ENCODE results near the gene ITGA2.
"Not testable (repeated sequence)": the region's sequence is repeated elsewhere in the genome, so short reads cannot be mapped to it uniquely, and the experiment has no call there.

Gene ITGA2

DNA sequence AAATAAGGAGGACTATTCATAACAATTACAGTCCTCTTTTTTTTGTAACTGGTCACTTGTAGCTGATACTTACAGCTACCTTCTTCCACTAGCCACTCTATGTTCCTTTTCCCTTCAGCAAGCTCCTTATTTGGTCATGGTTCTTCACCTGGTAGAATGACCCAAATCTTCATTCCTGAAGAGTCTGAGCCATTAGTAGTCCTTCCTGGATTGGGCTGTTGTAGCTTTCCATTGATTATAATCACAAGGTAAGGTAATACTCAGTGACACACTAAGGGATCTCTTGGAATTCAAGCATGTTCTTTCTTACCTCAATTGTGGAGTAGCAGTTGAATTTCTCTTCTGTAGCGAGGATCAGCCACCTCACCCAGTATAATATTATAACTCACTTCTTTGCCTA is 25.5 kb upstream of the ITGA2 start:
- in situ Hi-C loops (cut with MboI; ENCODE audit: low pct_unique_long_range_greater_than_20kb, low sequenced_read_pairs, unreplicated experiment), result no loop called here
- no peak for DNase-seq (ENCODE audit: low spot score)
- TF ChIP-seq, protein P1, sequence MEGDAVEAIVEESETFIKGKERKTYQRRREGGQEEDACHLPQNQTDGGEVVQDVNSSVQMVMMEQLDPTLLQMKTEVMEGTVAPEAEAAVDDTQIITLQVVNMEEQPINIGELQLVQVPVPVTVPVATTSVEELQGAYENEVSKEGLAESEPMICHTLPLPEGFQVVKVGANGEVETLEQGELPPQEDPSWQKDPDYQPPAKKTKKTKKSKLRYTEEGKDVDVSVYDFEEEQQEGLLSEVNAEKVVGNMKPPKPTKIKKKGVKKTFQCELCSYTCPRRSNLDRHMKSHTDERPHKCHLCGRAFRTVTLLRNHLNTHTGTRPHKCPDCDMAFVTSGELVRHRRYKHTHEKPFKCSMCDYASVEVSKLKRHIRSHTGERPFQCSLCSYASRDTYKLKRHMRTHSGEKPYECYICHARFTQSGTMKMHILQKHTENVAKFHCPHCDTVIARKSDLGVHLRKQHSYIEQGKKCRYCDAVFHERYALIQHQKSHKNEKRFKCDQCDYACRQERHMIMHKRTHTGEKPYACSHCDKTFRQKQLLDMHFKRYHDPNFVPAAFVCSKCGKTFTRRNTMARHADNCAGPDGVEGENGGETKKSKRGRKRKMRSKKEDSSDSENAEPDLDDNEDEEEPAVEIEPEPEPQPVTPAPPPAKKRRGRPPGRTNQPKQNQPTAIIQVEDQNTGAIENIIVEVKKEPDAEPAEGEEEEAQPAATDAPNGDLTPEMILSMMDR (IDR thresholded peaks at IDR 0.05; ENCODE audit: extremely low read depth, insufficient read depth, missing control alignments), result no peak

DNA sequence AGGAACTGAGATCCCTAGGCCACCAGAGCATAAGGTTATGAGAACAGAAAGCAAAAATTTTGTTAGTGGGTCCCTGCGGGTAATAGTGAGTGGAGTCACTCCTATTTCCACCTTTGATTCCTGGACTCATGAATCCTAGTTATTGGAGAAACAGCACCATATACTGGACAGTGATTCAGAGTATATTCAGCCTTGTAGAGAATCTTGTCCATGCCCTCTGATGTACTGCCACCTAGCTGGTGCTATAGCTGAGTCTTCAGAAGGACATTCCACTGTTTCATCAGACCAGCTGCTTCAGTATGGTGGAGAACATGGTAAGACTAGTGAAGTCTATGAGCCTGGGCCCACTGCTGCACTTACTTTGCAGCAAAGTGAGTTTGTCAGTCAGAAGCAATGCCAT is 25.0 kb upstream of the ITGA2 start:
- DNase-seq (ENCODE audit: low spot score), result no peak
- in situ Hi-C loops (cut with MboI; ENCODE audit: low pct_unique_long_range_greater_than_20kb, low sequenced_read_pairs, unreplicated experiment), result no loop called here
- TF ChIP-seq, protein P1 (IDR thresholded peaks at IDR 0.05; ENCODE audit: extremely low read depth, insufficient read depth, missing control alignments), result no peak

DNA sequence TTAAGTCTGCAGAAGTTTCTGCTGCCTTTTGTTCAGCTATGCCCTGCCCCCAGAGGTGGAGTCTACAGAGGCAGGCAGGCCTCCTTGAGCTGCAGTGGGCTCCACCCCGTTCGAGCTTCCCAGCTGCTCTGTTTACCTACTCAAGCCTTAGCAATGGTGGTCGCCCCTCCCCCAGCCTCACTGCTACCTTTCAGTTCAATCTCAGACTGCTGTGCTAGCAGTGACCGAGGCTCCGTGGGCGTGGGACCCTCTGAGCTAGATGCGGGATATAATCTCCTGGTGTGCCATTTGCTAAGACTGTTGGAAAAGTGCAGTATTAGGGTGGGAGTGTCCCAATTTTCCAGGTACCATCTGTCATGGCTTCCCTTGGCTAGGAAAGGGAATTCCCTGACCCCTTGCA is 13.0 kb upstream of the ITGA2 start:
- in situ Hi-C loops (cut with MboI; ENCODE audit: low pct_unique_long_range_greater_than_20kb, low sequenced_read_pairs, unreplicated experiment); DNase-seq (ENCODE audit: low spot score): not testable (repeated sequence)

DNA sequence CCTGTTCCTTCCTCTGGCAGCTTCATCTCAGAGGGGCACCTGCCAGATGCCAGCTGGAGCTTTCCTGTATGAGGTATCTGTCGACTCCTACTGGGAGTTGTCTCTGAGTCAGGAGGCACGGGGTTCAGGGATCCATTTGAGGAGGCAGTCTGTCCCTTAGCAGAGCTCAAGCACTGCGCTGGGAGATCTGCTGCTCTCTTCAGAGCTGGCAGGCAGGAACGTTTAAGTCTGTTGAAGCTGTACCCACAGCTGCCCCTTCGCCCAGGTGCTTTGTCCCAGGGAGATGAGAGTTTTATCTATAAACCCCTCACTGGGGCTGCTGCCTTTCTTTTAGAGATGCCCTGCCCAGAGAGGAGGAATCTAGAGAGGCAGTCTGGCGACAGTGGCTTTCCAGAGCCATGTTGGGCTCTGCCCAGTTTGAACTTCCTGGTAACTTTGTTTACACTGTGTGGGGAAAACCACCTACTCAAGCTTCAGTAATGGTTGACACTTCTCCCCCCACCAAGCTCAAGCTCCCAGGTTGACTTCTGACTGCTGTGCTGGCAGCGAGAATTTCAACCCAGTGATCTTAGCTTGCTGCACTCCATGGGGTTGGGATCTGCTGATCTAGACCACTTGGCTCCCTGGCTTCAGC is 11.8 kb upstream of the ITGA2 start:
- TF ChIP-seq, protein P1 (IDR thresholded peaks at IDR 0.05; ENCODE audit: extremely low read depth, insufficient read depth, missing control alignments), result no peak
- in situ Hi-C loops (cut with MboI; ENCODE audit: low pct_unique_long_range_greater_than_20kb, low sequenced_read_pairs, unreplicated experiment), result no loop called here
- no peak for DNase-seq (ENCODE audit: low spot score)

DNA sequence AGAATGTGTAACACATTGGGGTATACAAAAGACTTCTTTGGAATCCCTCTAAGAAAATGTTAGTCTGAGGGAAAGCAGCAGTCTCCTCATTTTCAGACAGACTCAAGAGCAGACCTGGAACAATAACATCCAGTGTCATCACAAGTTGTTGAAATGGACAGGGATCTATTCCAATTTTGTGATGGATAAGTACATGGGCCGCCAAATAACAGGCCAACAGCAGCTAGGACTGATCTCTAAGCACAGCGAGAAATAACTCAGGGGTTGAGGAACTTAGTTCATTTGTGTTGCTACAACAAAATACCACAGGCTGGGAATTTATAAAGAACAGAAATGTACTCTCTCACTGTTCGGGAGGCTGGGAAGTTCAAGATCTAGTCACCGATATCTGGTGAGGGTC is 7.6 kb upstream of the ITGA2 start:
- DNase-seq (ENCODE audit: low spot score), result no peak
- TF ChIP-seq, protein P1 (IDR thresholded peaks at IDR 0.05; ENCODE audit: extremely low read depth, insufficient read depth, missing control alignments), result no peak
- in situ Hi-C loops (cut with MboI; ENCODE audit: low pct_unique_long_range_greater_than_20kb, low sequenced_read_pairs, unreplicated experiment), result no loop called here

DNA sequence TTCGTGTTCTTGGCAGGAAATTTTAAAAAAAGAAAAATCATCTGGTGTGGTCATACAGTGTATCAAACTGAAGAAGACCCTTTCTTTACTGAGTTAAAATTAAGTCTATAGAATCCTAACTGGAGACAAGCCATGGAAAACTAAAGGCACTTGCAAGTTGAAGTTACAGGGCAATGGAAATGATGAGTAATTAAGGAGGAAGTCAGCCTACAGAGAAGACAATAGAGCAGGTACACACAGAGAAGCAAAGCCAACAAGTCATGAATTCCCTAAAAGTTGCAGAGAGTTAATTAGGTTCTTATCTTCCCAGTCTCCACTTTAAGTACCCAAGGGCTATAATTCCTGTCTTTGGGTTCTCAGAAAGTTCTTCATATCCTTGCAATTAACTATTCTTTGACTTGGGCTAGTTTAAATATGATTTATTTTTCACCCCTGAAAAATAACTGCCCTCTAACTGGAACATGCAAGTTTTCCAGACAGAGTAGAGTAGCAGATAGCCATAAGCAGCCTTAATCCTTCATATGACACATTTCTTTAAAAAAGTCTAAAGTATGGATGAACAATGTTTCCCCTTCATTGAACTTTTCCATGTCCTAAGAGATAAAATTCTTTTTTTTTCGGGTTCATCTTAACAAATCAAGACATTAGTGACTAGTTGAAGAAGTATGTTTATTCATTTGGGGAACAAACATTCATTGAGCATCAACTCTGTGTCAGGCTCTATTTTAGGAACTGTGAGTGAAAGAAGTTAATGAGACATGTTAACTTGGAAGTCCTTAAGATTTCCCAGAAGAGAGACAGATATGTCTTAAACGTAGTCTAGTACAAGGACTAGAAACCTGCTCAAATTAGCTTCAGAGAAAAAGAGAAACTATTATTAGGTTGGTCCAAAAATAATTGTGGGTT is 5.2 kb upstream of the ITGA2 start:
- no peak for DNase-seq (ENCODE audit: low spot score)
- in situ Hi-C loops (cut with MboI; ENCODE audit: low pct_unique_long_range_greater_than_20kb, low sequenced_read_pairs, unreplicated experiment), result no loop called here
- TF ChIP-seq, protein P1 (IDR thresholded peaks at IDR 0.05; ENCODE audit: extremely low read depth, insufficient read depth, missing control alignments), result no peak

DNA sequence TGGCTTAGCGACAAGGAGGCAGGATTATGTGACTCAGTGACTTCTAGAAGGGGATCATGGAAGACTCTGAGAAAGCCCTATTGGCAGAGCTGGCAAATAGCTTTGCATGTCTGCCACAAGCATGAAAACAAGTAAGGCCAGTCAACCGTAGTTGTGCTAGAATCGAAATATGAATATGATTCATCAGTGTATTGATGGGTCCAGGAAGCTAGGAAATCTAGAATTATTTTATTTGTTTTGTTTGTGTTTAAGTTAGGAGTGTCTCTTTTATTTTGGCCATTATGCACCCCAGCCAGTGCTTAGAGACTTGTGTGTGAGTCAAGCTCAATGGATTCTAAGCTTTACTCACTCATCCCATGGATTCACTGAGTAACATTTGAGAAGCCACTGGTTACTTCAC is 3.8 kb upstream of the ITGA2 start:
- no peak for DNase-seq (ENCODE audit: low spot score)
- in situ Hi-C loops (cut with MboI; ENCODE audit: low pct_unique_long_range_greater_than_20kb, low sequenced_read_pairs, unreplicated experiment), result no loop called here
- TF ChIP-seq, protein P1 (IDR thresholded peaks at IDR 0.05; ENCODE audit: extremely low read depth, insufficient read depth, missing control alignments), result no peak

Data from GM13977 (cell line).